NOMO-1 (cell line): ENCODE data around the gene PTGDS.
A peak's percentile ranks its signal among the peaks of the same experiment; 100 is the strongest.

Experiments used
- DNase-seq, 2 experiments: peaks; one replicate each; lab custom pipeline; 2025; ENCODE audit not compliant: unreplicated experiment in 2 of 2; lab: John Stamatoyannopoulos, UW

PTGDS gene

DNA sequence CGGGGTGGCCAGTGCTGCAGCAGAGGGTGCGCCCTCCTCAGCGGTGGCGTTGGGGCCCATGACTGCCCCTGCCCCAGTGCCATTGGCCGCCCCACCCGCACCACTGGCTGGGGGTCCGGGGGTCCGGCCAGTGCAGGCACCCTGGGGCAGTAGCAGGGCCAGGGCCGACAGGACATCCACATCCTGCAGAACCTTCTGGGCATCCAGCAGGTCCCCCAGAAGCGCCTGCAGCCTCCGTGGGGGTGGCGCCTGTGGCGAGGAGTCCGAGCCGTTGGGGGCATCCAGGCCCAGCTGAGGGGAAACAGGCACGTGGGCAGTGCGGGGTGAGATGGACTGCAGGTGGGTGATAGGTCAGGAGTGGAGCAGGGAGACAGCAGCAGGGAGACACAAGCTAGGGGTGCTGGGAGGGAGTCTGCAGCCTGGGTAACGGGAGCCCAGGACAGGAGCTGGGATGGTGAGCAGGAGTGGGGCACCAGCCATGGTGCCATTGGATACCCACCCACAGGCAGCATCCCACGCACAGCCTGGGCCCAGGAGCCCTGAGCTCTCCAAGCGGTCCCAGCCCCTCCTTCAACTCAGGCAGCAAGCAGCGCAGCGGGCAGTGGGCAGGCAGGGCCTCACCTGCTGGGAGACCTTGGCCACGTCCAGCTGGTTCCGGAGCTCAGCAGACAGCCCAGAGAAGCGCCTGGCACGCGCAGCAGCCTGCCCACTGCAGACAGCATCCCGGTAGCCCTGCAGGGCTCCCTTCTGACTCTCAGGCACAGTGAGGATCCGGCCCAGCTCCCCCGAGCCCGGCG, 43.7 kb downstream of the PTGDS start:
- no peak for DNase-seq

- DNase-seq: no peak
Measured at GRCh38 chr9:137021568-137021978, 44.3 kb downstream of the PTGDS start.

DNA sequence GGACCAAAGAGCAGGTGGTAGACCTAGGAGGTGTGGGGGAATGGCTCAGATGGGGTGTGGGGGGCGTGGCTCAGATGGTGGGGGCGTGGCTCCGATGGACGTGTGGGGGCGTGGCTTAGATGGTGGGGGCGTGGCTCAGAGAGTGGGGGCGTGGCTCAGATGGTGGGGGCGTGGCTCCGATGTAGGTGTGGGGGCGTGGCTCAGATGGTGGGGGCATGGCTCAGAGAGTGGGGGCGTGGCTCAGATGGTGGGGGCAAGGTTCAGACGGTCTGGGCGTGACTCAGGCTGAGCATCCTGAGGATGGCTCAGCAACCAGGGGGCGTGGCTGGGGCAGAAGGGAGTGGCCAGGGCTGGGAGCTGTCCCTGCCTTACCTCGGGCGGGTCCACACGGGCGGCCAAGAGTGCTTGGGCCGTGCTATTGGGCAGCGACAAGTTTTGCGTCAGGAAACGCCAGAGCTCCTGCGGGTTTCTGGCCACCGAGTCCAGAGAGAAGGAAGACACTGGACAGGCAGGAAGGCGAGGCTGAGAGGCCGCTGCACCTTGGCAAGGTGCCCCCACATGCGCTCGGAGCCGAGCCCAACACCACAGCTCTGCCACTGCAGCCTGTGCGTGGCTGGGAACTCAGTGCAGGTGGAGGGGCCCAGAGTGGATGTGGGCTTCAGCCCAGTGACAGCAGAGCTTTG, 44.8 kb downstream of the PTGDS start:
- DNase-seq: peak; percentile 71 to 72

DNA sequence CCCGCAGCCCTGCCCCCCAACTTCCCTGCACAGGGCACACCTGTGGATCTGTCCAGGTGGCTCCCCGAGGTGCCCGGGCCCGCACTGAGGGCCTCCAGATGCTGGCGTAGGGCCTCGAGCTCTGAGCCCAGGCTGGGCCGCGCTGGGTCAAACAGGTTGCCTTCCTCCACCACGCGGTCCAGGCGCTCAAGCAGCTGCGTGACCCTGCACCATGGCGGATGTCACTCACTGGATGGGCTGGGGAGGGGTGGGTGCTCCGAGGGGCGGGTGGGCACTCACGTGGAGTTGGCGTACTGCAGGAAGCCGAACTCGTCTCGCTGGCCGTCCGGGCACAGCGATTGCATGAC, 45.3 kb downstream of the PTGDS start:
- DNase-seq: no peak

DNA sequence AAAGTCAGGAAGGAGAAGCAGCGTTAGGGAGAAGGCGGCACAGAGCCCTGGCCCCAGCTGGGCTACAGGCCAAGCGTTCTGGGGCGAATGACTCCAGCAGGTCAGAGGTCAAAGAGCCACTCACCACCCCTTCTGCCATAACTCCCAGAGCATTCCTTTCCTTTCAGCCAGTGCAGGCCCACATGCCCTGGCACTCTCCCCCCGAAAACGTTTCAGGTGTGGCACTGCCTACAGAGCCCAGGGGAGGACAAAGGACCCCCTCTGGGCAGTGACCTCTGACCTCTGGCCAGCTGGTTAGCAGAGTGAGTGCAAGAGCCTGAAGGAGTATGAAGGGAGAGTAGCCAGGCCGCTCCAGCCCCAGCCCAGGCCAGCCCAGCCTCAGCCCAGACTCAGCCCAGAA, 45.9 kb downstream of the PTGDS start:
- no peak for DNase-seq

DNA sequence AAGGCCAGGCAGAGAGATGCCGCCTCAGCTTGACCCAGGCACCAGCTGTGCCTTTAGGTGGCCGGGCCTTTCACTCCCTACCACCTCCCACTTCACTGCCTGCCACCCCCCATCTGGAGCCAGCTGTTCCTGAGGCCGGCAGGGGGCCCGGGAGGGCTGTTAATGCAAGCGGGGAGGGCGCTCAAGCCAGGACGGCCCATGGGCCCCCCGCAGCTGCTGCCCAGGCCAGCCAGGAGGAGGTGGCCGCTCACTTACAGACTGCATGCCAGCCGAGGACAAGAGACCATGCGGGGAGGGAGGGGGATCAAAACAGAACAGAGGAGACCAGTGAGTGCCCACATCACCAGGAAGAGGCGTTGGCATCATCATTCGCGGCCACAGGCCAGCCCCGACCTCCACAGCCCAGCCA, 46.3 kb downstream of the PTGDS start:
- no peak for DNase-seq

DNA sequence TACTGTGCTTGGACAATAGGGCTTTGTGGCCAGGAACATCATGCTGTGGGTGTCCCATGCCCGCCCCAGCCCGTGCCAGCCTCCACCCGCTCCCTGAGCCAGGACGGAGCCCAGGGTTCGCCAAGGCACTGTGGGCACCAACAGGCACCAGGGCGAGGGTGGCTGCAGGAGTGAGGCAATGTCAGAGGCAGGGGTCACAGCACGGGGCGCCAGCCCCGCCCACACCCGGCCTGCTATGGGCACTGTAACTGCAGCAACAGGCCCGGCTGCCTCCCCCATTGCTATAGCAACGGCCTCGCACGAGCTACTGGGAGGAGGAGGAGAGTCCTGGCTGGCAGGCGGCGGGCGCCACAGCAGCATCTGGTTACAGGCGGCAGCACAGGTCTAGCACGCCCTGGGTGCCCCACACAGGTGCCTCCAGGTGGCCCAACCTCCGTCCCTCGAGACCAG, 48.2 kb downstream of the PTGDS start:
- no peak for DNase-seq

GRCh38 chr9:137026384-137026783, 49.1 kb downstream of the PTGDS start:
- no peak for DNase-seq

- DNase-seq: no peak
Measured at GRCh38 chr9:137026828-137027227, 49.5 kb downstream of the PTGDS start.

GRCh38 chr9:137027369-137028262, 50.3 kb downstream of the PTGDS start, which contains the start of gene ABCA2:
Gene ABCA2, minus strand, starts transcription at chr9:137028237. Its CDS starts 97 bp downstream, at chr9:137028140.
- no peak for DNase-seq

GRCh38 chr9:137028263-137029057, 51.2 kb downstream of the PTGDS start:
- DNase-seq: peak; percentile 76 to 83

DNA sequence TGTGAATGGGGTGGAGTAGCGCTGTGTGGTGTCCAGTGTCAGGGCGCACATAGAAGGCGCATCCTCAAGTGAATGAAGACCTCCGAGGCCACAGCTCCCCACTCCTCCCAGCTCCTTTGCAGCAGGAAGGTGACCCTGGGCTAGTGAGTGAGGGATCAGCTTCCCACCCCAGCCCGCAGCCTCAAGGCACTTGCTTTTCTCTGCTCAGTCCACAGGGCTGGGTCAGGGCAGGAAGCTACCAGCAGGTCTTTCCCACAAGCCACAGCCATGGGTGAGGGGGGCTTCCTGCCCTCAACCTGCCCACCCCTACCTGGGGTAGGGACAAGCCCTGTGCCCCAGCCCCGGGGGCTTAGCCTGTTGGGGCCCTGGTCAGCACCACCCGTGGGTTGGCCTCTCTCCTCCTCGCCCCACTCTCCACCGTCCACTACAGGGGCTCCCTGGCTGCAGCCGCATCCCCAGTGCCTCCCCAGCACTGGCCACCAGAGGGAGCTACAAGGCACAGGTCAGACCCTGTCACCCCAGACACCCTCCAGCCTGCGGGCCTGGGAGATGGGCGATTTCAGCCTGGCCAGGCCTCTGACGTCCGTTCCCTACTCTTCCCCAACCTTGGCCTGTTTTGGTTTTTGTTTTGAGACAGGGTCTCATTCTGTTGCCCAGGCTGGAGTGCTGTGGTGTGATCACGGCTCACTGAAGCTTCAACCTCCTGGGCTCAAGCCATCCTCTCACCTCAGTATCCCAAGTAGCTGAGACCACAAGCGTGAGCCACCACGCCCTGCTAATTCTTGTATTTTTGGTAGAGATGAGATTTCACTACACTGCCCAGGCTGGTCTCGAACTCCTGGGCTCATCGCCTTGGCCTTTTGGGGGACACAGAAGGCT, 52.0 kb downstream of the PTGDS start:
- peak; percentile 75 to 79 for DNase-seq

DNA sequence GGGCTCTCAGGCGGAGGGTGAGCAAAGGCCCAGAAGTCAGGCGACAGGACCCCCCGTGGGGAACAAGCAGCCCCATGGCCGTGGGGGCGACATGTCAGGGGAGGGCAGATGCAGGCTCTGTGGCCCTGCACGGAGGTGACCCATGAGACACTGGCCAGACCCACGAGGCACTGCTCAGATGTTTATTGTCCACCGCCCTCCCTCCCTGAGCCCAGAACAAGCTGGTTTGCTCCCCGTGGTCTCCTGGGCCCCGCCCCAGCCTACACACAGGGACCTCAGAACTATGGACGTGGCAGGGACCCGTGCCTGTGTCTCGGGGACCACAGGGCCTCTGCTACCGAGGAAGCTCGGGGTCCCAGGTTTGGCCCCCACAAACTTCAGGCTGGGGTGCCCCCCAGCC, 52.7 kb downstream of the PTGDS start:
- DNase-seq: no peak

- peak; percentile 87 to 95 for DNase-seq
Measured at GRCh38 chr9:137030538-137031527, 53.5 kb downstream of the PTGDS start.
